ENCODE results near the gene IRF9.

DNA sequence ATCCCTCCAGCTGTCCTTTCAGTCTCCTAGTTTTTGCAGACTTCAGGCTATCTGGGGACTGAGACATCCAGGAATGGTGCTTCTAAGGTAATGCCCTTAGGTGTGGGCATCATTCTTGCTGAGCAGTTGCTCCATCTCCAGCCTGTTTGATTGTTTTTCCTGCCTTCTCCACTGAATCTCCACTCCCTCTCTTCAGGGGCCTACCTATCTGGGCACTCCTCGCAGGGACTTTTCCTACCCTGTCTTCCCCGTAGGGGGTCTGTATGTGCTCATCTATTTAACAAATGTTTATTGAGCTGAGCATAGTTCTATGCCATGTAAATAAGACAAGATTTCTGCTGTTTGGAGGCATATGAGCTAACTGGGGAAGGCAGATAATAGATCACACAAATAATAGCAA lies 28.1 kb upstream of the IRF9 start:
- TF ChIP-seq, protein P1, sequence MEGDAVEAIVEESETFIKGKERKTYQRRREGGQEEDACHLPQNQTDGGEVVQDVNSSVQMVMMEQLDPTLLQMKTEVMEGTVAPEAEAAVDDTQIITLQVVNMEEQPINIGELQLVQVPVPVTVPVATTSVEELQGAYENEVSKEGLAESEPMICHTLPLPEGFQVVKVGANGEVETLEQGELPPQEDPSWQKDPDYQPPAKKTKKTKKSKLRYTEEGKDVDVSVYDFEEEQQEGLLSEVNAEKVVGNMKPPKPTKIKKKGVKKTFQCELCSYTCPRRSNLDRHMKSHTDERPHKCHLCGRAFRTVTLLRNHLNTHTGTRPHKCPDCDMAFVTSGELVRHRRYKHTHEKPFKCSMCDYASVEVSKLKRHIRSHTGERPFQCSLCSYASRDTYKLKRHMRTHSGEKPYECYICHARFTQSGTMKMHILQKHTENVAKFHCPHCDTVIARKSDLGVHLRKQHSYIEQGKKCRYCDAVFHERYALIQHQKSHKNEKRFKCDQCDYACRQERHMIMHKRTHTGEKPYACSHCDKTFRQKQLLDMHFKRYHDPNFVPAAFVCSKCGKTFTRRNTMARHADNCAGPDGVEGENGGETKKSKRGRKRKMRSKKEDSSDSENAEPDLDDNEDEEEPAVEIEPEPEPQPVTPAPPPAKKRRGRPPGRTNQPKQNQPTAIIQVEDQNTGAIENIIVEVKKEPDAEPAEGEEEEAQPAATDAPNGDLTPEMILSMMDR (IDR thresholded peaks at IDR 0.05), result no peak
- no peak for TF ChIP-seq POLR2A (IDR thresholded peaks at IDR 0.05)

Measured in tibial nerve (tissue), 3 donors.